Subcutaneous adipose tissue (tissue), 4 donors: ENCODE results near the gene RAPGEF2. TPM values are rescaled to one million over a fixed set of nuclear protein-coding genes. Genes with fewer than 3 reads are reported as not detected.

Experiments used
- total RNA-seq, 4 donors: library from RNA; depleted of rRNA; stranded (reverse); fragments of >200 nt; gene quantifications; one replicate each; pipeline ENCODE4 v1.1.0, GENCODE V29; 2016
- TF ChIP-seq, protein P1 (sequence below): fragments of 450-650 bp; IDR thresholded peaks from one replicate; pipeline ENCODE4 v1.5.1; 2016; ENCODE audit warnings: low read depth, mild to moderate bottlenecking, control low read depth, antibody characterized with exemption, moderate library complexity

Gene RAPGEF2
- total RNA-seq, 4 donors from 2014 or later = 41.2 to 71.8 (median 52.5) TPM

DNA sequence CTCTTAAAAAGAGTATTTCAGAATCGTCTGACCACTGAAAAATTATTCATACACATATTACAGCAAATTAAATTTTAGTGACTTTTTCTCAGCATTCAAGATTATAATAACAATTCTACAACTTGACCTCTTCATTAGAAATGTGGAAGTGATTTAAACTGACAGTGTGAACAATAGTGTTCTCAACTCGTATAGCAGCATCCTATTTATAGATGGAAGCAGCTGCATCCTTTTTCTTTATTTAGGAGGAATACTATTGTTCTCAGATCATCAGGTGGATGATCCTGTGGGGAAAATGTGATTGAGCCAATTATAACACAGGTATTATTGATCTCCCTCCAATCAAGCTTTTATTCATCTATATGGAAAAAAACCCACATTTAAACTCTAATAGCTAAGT lies 56.7 kb downstream of the RAPGEF2 start:
- TF ChIP-seq, protein P1, sequence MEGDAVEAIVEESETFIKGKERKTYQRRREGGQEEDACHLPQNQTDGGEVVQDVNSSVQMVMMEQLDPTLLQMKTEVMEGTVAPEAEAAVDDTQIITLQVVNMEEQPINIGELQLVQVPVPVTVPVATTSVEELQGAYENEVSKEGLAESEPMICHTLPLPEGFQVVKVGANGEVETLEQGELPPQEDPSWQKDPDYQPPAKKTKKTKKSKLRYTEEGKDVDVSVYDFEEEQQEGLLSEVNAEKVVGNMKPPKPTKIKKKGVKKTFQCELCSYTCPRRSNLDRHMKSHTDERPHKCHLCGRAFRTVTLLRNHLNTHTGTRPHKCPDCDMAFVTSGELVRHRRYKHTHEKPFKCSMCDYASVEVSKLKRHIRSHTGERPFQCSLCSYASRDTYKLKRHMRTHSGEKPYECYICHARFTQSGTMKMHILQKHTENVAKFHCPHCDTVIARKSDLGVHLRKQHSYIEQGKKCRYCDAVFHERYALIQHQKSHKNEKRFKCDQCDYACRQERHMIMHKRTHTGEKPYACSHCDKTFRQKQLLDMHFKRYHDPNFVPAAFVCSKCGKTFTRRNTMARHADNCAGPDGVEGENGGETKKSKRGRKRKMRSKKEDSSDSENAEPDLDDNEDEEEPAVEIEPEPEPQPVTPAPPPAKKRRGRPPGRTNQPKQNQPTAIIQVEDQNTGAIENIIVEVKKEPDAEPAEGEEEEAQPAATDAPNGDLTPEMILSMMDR = no peak

DNA sequence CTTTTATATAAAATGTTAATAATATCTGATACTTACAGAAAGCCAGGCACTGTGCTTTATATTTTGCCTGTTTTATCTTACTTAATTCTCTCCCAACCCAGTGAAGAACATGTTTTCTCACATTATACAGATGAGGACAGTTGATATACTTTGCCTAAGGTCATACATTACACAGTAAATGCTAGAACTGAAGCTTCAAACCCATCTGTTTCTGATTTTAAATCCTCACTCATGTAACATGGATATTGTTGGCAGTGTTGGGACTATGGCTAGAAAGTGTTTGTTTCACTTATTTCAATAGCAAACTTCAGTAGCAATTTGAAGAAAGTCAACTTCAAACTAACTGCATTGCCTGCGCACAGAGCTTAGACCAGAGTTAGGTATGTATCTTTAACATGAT lies 57.4 kb downstream of the RAPGEF2 start:
- TF ChIP-seq, protein P1 = no peak

DNA sequence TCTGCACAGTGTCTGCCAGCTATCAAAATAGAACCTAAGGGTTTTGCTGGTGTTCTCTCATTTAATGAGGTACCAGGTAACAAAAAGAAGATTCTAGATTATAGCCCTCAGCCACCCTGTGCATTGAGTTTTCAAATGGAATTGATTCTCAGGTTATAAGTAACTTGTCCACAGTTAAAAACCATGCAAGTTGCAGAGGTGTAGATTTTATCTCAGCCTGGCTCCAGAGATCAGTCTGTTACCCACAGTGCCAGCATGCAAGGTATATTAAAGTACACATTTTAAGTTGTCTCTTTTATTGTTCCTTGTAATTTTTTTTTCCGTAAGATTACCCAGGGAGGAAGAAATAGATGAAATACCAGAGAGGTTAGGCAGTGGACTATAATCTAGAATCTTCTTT lies 59.7 kb downstream of the RAPGEF2 start:
- TF ChIP-seq, protein P1 = no peak

DNA sequence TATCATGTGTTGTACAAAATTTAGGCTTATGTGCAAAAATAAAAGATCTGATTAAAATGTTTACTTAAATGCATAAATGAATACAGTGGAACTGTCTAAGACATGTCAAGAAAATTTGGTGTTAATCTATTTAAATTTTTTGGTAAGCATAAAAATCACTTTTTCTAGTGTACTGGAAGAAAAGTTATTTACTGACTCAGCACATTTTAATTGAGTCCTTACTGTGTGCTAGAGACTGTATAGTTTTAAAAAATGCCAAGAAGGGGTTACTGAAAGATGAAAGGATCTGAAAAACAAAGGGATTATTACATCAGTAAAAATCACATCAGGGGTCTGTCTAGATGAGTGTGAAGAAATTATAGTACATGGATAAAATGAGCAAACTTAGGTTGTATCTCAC lies 60.6 kb downstream of the RAPGEF2 start:
- TF ChIP-seq, protein P1 = no peak

DNA sequence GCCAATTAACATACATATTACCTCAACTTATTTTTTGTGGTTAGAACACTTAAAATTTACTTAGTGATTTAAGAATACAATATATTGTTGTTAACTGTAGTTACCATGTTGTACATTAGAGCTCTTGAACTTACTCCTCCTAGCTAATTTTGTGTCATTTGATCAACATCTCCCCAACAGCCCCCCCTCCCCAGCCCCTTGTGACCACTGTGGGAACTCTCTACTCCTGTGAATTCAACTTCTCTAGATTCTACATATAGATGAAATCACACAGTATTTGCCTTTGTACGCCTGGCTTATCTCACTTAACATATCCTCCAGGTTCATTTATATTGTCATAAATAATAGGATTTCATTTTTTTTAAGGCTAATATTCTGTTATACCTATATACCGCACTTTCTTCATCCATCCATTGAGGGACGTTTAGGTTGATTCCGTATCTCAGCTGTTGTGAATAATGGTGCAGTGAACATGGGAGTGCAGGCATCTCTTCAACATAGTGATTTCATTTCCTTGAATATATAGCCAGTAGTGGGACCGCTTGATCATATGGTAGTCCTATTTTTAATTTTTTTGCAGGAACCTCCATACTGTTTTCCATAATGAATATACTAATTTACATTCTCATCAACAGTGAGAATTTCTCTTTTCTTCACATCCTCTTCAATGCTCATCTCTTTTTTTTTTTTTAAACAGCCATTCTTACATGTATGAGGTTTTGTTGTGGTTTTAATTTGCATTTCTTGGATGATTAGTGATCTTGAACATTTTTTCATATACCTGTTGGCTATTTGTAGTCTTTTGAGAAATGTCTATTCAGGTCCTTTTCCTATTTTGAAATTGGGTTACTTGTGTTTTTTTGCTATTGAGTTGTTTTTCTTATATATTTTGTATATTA lies 66.8 kb downstream of the RAPGEF2 start:
- TF ChIP-seq, protein P1 = no peak

DNA sequence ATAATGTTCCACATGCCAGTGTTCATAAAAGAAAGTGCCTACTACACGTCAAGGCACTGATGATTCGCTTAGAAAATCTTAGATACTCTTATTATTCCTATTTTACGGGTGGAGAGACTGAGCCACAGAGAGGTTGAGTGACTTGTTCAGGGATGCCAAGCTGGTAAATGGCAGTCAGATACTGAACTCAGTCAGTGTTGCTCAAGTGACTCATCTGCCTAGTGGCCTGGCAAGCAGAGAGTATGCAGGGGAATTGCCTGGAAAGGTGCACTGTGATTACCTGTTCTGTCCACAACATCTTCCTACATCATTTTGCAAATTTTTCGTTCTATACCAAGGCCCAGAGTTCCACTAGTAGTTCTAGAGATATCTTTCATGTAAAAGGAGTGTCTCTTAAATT lies 68.4 kb downstream of the RAPGEF2 start:
- TF ChIP-seq, protein P1 = no peak

DNA sequence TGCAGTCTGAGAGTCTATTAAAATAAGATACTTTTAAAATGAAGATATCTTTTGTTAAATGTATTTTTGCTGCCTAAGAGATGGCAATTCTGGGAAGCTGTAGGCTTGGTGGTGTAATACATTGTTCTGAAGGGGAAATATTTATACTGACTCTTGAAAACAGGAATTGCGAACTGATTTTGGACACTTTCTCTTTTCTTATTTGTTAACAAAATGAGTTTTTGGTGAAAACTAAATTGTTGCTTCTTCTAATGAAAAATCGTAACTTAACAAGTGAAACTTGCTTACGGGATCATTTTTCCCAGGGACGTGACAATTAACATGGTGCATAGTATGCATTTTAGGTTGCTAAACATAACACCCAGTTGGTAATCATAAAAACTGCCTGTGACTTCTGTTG lies 71.0 kb downstream of the RAPGEF2 start:
- TF ChIP-seq, protein P1 = no peak
